SK-N-MC (cell line): ENCODE results near the gene PARP8.

Source experiments
- EZH2 ChIP-seq: fragments of 200-600 bp; sonication (generic); IDR thresholded peaks from one replicate; pipeline ENCODE4 v1.6.1; 2017; ENCODE audit warnings: antibody characterized with exemption
- FOXP2 ChIP-seq: optimal IDR thresholded peaks from 2 replicates; pipeline ENCODE3; 2011; ENCODE audit warnings: mild to moderate bottlenecking, moderate library complexity; ENCODE audit not compliant: insufficient read depth; ENCODE audit errors: extremely low read length, control extremely low read depth
- POLR2AphosphoS5 ChIP-seq: IDR thresholded peaks from 2 replicates; pipeline ENCODE4 v1.6.1; 2012; ENCODE audit warnings: mild to moderate bottlenecking, low read depth, low read length, borderline replicate concordance

- no peak for TF ChIP-seq EZH2
- no peak for TF ChIP-seq POLR2AphosphoS5
- no peak for TF ChIP-seq FOXP2
Observed at GRCh38 chr5:50881407-50881806, 215.0 kb downstream of the PARP8 start.
